GM12865 (cell line): ENCODE results near the gene PLCB1.
A peak's percentile ranks its signal among the peaks of the same experiment; 100 is the strongest.

Experiments used
- DNase-seq: peaks from one replicate; pipeline ENCODE4 v3.0.0; 2010; ENCODE audit warnings: low read depth
- H3K4me3 ChIP-seq: 2 replicates; pipeline ENCODE4 v1.5.1; 2011; ENCODE audit warnings: mild to moderate bottlenecking, low read depth, low read length, control low read depth
- TF ChIP-seq, protein P1 (sequence below): IDR thresholded peaks from 2 replicates; pipeline ENCODE4 v1.5.1; 2011; ENCODE audit warnings: low read length, control low read depth, low read depth, inconsistent platforms; ENCODE audit not compliant: insufficient read depth; ENCODE audit errors: missing control alignments

The PLCB1 gene

DNA sequence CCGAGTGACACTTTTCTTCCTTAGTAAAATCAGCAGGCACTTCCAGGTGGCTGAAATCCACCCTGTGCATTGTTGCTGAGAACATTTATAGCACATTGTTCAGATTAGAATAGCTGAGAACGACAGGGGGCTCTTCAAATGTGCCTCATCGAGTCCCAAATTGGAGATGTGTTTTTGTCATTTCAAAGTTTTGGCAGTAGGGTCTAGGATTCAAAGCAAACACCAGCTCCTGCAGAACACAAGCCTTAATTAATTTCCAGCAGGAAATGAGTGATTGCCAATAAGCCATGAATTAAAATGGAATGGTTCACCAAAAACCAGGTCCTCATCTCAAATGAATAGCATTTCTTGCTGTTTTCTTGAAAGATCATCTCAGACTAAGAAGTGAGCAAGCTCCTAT, 171.6 kb downstream of the PLCB1 start:
- no peak for DNase-seq
- no peak overlapping the region for H3K4me3 ChIP-seq
- TF ChIP-seq, protein P1, sequence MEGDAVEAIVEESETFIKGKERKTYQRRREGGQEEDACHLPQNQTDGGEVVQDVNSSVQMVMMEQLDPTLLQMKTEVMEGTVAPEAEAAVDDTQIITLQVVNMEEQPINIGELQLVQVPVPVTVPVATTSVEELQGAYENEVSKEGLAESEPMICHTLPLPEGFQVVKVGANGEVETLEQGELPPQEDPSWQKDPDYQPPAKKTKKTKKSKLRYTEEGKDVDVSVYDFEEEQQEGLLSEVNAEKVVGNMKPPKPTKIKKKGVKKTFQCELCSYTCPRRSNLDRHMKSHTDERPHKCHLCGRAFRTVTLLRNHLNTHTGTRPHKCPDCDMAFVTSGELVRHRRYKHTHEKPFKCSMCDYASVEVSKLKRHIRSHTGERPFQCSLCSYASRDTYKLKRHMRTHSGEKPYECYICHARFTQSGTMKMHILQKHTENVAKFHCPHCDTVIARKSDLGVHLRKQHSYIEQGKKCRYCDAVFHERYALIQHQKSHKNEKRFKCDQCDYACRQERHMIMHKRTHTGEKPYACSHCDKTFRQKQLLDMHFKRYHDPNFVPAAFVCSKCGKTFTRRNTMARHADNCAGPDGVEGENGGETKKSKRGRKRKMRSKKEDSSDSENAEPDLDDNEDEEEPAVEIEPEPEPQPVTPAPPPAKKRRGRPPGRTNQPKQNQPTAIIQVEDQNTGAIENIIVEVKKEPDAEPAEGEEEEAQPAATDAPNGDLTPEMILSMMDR = no peak

DNA sequence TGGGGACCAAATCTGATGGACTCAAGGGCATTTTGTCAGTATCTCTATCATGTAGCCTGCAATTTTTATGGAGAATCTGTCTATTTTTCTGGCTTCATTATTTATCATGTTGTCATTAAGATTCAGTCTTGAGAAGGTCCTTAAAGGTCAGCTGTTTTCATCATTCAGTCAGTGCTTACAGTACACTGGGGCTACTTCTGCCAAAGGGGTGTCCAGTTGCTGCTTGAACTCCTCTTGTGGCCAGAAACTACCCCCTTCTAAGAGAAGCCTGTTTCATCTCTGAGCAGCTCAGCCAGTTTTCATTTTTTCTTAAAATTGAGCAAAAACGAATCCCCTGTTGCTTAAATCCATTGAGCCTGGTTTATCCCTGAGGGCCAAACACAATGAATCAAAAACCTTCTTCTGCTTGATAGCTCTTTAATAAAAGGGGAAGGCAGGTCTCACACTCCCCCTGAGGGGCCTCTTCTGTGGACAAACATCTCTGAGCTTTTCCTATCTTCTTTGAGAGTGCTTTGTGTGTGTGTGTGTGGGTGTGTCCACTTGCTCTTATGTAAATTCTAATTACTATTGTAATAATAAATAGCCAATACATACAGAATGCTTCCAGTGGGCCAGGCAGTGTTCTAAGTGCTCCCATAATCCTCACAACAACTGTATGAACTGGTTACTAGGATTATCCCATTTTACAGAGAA, 172.2 kb downstream of the PLCB1 start:
- no peak for DNase-seq
- TF ChIP-seq, protein P1 = no peak
- H3K4me3 ChIP-seq = no peak overlapping the region

DNA sequence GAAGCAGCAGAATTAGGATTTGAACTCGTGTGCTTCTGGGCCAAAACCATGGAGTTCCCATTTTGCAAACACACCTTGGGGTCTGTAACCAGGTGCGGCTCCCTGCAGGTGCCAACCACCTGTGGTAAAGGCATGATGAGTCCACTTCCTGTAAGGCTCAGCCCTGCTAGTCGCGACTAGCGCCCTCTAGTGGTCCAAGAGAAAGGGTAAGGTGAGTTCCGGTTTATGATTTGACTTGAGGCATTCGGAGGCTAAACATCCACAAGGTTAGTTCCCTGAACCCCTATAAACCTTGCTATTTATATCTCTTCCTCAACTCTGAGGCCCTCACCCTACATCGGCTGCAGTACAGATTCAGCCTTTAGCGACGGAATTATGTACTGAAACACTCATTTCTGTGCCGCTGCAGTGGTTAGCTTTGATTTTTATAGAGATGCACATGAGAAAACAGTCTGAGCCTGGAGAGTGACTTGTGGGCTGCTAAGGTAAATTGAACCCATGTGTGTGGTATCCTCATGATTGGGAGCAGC, 173.4 kb downstream of the PLCB1 start:
- TF ChIP-seq, protein P1 = peak; percentile 77
- no peak overlapping the region for H3K4me3 ChIP-seq
- DNase-seq = peak; percentile 84

DNA sequence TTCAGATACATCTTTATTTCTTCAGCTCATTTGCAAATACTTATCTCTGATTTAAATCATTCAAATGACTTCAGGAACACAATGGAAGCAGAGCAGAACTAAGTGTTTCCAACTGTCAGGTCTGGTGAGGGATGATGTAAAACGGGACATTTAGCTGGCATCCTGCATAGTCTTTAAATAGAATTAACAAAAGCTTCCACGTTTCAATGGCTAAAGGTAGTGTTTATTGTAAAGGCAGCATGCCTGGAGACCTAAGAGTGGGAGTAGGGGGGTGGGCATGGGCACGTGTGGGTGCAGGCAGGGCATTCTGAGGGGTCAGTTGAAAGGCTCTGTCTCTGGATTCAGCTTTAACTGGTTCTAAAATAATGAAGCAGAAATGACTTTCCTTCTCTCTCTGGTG, 174.9 kb downstream of the PLCB1 start:
- TF ChIP-seq, protein P1 = no peak
- H3K4me3 ChIP-seq = no peak overlapping the region
- no peak for DNase-seq

DNA sequence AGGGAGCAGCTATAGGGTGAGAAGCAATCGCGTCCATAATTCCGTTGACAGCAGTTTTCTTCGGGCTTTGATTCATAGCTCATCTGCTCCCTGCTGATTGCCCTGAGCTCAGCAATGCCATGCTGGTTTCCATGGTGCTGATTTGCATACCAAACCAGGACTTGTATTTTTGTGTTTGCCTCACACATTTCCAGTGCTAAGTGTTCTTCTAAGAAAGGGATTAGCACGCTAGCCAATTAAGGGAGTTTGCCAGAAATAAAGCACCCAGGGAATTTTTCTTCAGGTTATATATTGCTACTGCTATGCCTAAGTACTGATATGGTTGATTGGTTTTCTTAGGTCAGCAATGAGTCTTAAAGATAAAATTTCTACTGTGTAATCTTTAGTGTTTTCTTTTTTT, 177.6 kb downstream of the PLCB1 start:
- H3K4me3 ChIP-seq = no peak overlapping the region
- peak; percentile 2 for DNase-seq

DNA sequence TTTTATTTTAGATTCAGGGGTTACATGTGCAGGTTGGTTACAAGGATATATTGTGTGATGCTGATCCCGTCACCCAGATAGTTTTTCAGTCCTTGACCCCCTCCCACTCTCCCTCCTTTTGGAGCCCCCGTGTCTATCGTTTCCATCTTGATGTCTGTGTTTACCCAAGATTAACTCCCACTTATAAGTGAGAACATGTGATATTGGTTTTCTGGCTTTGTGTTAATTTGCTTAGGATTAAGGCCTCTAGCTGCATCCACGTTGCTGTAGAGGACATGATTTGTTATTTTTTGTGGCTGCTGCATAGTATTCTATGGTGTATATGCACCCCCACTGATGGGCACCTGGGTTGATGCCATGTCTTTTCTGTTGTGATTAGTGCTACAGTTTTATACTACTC, 178.6 kb downstream of the PLCB1 start:
- no peak overlapping the region for H3K4me3 ChIP-seq
- TF ChIP-seq, protein P1 = no peak
- DNase-seq = no peak

More for the DNA sequence above, 177.6 kb downstream of the PLCB1 start:
- TF ChIP-seq, protein P1 = no peak

DNA sequence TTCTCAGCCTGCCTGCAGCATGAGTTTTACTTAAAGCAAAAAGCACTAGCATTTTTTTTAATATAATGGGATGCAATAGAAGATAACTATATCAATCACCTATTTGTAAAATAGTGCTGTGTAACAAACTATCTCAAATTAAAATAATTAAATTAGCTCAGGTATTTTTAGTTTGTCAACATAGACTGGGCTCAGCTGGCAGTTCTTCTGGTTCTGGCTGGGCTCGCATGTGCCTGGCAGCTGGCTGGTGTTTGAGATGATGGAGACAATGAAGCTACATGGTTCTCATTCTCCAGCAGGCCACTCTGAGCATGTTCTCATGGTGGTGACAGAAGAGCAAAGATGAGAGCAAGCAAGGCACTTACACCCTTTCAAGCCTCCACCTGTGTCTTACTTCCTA, 181.0 kb downstream of the PLCB1 start:
- no peak overlapping the region for H3K4me3 ChIP-seq
- TF ChIP-seq, protein P1 = no peak
- no peak for DNase-seq
